ENCODE data around the gene SIPA1L3. TPM values are rescaled to one million over a fixed set of nuclear protein-coding genes. Genes with fewer than 3 reads are reported as not detected.

The SIPA1L3 gene
- polyA plus RNA-seq, 1 of the 3 experiments (the other 2 are of a cell fraction), result 11.6 TPM

DNA sequence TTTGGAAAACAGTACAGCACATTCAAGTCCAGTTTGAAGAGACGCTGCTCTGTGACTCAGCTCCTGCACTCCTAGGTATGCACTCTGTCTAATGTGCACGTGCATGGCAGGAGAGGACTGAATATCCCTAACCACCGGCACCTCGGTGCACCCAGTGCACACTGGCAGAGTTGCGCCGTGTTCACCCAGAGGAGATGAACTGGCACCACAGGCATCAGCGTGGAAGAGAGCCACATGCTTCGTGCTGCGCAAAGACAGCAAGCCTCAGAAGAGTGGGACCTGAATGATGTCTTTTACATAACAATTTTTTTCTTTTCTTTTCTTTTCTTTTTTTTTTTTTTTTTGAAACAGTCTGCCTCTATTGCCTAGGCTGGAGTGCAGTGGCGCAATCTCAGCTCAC is 194.7 kb downstream of the SIPA1L3 start:
- ChIA-PET POLR2A (no interaction called here), CTCF (interaction anchor here (0.6 to 1.2 kb wide), 2 partner anchors 10 to 194 kb away, joined by 3 read pairs; no protein-coding TSS in a partner anchor)
- Histone ChIP-seq H3K27me3 (ENCODE audit: insufficient read depth) (no peaks in the 10 kb centered on the region), H3K4me1 (ENCODE audit: control insufficient read depth in 1 of 2, insufficient read depth in 2 of 2, low read depth in 1 of 2, low read length in 1 of 2) (no peaks in the 10 kb centered on the region), H4K20me1 (ENCODE audit: insufficient read depth) (no peaks in the 10 kb centered on the region), H3K79me2 (ENCODE audit: insufficient read depth) (no peaks in the 10 kb centered on the region), H3K4me3 (ENCODE audit: low read depth in 2 of 2, low read length in 1 of 2) (no peak overlapping the region), H3K9ac (no peak overlapping the region), H3K36me3 (replicated peaks in 1 of 2; ENCODE audit: control insufficient read depth in 1 of 2, insufficient read depth in 2 of 2, low read length in 1 of 2) (peaks cover 20 to 25% of the 10 kb centered on the region in 2 experiments), H3K27ac (ENCODE audit: low read depth in 2 of 2, low read length in 1 of 2) (no peak overlapping the region), H3K9me3 (0 out of 2 replicates have a peak, but pooled peaks cover 6% of the 10 kb centered on the region), H3F3A (replicated peaks; ENCODE audit: insufficient read depth) (no peaks in the 10 kb centered on the region), H3K4me2 (no peak overlapping the region), H2AFZ (ENCODE audit: low read depth) (no peak overlapping the region), H3K9me2 (no peaks in the 10 kb centered on the region)
- 92% methylated on average over 10 of the region's 10 CpGs for WGBS (ENCODE audit: low lambda C conversion rate)
- TF ChIP-seq FOXM1 (IDR thresholded peaks at IDR 0.05; ENCODE audit: low read depth) (no peak), RAD21 (IDR thresholded peaks at IDR 0.05; ENCODE audit: low read length) (no peak), RXRA (IDR thresholded peaks at IDR 0.05; ENCODE audit: borderline replicate concordance, low read depth) (no peak), JUND (IDR thresholded peaks at IDR 0.05) (no peak), POLR2AphosphoS5 (IDR thresholded peaks at IDR 0.05; ENCODE audit: low read depth, low read length) (no peak), TAF1 (IDR thresholded peaks at IDR 0.05; ENCODE audit: borderline replicate concordance, low read depth, low read length) (no peak), FOSL2 (IDR thresholded peaks at IDR 0.05; ENCODE audit: borderline replicate concordance, low read depth) (no peak), MXI1 (IDR thresholded peaks at IDR 0.05; ENCODE audit: low read depth, low read length) (no peak), SMC3 (IDR thresholded peaks at IDR 0.05; ENCODE audit: low read depth, low read length) (no peak), RCOR1 (IDR thresholded peaks at IDR 0.05; ENCODE audit: low read length) (no peak), GATA2 (CRISPR knock-in tag; IDR thresholded peaks at IDR 0.05) (no peak), CHD2 (IDR thresholded peaks at IDR 0.05; ENCODE audit: low read length, partially characterized antibody) (no peak), TEAD4 (IDR thresholded peaks at IDR 0.05; ENCODE audit: borderline replicate concordance, insufficient read depth) (no peak), RFX5 (IDR thresholded peaks at IDR 0.05; ENCODE audit: low read length) (no peak)
- TF ChIP-seq, protein P1, sequence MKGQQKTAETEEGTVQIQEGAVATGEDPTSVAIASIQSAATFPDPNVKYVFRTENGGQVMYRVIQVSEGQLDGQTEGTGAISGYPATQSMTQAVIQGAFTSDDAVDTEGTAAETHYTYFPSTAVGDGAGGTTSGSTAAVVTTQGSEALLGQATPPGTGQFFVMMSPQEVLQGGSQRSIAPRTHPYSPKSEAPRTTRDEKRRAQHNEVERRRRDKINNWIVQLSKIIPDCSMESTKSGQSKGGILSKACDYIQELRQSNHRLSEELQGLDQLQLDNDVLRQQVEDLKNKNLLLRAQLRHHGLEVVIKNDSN (IDR thresholded peaks at IDR 0.05; ENCODE audit: borderline replicate concordance, low read depth), result no peak
- TF ChIP-seq, protein P2, sequence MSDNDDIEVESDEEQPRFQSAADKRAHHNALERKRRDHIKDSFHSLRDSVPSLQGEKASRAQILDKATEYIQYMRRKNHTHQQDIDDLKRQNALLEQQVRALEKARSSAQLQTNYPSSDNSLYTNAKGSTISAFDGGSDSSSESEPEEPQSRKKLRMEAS (IDR thresholded peaks at IDR 0.05; ENCODE audit: low read depth), result no peak
- TF ChIP-seq, protein P3, sequence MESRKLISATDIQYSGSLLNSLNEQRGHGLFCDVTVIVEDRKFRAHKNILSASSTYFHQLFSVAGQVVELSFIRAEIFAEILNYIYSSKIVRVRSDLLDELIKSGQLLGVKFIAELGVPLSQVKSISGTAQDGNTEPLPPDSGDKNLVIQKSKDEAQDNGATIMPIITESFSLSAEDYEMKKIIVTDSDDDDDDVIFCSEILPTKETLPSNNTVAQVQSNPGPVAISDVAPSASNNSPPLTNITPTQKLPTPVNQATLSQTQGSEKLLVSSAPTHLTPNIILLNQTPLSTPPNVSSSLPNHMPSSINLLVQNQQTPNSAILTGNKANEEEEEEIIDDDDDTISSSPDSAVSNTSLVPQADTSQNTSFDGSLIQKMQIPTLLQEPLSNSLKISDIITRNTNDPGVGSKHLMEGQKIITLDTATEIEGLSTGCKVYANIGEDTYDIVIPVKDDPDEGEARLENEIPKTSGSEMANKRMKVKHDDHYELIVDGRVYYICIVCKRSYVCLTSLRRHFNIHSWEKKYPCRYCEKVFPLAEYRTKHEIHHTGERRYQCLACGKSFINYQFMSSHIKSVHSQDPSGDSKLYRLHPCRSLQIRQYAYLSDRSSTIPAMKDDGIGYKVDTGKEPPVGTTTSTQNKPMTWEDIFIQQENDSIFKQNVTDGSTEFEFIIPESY (IDR thresholded peaks at IDR 0.05; ENCODE audit: borderline replicate concordance, low read depth), result no peak
- TF ChIP-seq, protein P4, sequence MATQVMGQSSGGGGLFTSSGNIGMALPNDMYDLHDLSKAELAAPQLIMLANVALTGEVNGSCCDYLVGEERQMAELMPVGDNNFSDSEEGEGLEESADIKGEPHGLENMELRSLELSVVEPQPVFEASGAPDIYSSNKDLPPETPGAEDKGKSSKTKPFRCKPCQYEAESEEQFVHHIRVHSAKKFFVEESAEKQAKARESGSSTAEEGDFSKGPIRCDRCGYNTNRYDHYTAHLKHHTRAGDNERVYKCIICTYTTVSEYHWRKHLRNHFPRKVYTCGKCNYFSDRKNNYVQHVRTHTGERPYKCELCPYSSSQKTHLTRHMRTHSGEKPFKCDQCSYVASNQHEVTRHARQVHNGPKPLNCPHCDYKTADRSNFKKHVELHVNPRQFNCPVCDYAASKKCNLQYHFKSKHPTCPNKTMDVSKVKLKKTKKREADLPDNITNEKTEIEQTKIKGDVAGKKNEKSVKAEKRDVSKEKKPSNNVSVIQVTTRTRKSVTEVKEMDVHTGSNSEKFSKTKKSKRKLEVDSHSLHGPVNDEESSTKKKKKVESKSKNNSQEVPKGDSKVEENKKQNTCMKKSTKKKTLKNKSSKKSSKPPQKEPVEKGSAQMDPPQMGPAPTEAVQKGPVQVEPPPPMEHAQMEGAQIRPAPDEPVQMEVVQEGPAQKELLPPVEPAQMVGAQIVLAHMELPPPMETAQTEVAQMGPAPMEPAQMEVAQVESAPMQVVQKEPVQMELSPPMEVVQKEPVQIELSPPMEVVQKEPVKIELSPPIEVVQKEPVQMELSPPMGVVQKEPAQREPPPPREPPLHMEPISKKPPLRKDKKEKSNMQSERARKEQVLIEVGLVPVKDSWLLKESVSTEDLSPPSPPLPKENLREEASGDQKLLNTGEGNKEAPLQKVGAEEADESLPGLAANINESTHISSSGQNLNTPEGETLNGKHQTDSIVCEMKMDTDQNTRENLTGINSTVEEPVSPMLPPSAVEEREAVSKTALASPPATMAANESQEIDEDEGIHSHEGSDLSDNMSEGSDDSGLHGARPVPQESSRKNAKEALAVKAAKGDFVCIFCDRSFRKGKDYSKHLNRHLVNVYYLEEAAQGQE (IDR thresholded peaks at IDR 0.05; ENCODE audit: low read depth, low read length), result no peak
- no peak for DNase-seq

All from SK-N-SH (cell line).